ENCODE data around the gene DESI1.

DNA sequence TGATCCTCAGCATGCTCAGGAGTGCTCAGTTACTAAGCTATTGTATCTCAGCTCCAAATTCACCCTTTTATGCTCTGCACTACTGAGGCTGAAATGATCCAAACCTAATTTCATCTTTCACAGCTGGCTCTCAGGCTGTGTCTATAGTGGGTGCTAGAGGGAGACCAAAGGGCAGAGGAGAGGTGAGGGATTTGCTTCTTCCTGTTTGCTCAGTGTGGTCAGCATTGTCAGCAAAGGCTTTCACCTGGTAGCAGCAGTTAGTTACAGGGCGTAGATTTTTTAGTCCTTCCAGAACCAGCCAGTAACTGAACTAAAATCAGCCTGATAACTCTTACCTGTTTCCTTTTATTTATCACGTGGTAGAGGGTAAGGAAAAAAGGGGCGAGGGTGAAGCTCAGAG lies 33.5 kb upstream of the DESI1 start:
- TF ChIP-seq, protein P1, sequence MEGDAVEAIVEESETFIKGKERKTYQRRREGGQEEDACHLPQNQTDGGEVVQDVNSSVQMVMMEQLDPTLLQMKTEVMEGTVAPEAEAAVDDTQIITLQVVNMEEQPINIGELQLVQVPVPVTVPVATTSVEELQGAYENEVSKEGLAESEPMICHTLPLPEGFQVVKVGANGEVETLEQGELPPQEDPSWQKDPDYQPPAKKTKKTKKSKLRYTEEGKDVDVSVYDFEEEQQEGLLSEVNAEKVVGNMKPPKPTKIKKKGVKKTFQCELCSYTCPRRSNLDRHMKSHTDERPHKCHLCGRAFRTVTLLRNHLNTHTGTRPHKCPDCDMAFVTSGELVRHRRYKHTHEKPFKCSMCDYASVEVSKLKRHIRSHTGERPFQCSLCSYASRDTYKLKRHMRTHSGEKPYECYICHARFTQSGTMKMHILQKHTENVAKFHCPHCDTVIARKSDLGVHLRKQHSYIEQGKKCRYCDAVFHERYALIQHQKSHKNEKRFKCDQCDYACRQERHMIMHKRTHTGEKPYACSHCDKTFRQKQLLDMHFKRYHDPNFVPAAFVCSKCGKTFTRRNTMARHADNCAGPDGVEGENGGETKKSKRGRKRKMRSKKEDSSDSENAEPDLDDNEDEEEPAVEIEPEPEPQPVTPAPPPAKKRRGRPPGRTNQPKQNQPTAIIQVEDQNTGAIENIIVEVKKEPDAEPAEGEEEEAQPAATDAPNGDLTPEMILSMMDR (IDR thresholded peaks at IDR 0.05): no peak
- no peak for TF ChIP-seq POLR2A (IDR thresholded peaks at IDR 0.05)
